Dedifferentiated amniotic fluid mesenchymal stem cell (primary cell): Measurements from ENCODE around the gene CITED2.

Source experiments
- DNase-seq: peaks from one replicate; pipeline ENCODE4 v3.0.0-alpha.2; 2016; ENCODE audit errors: extremely low spot score

The CITED2 gene

GRCh38 chr6:139330826-139331500, 43.5 kb downstream of the CITED2 start:
- no peak for DNase-seq

- no peak for DNase-seq
Measured at GRCh38 chr6:139330306-139330705, 44.1 kb downstream of the CITED2 start.

- DNase-seq: no peak
Measured at GRCh38 chr6:139329224-139329623, 45.2 kb downstream of the CITED2 start.

GRCh38 chr6:139327038-139327437, 47.4 kb downstream of the CITED2 start:
- DNase-seq: no peak

- DNase-seq: no peak
Measured at GRCh38 chr6:139325686-139326085, 48.8 kb downstream of the CITED2 start.

- DNase-seq: no peak
Measured at GRCh38 chr6:139325125-139325524, 49.3 kb downstream of the CITED2 start.

GRCh38 chr6:139324301-139324555, 50.2 kb downstream of the CITED2 start:
- DNase-seq: no peak

GRCh38 chr6:139323511-139324300, 50.7 kb downstream of the CITED2 start:
- DNase-seq: no peak
